Small intestine (tissue), 7 donors: ENCODE data around the gene ANAPC5. TPM values are rescaled to one million over a fixed set of nuclear protein-coding genes. Genes with fewer than 3 reads are reported as not detected.
A peak's percentile ranks its signal among the peaks of the same experiment; 100 is the strongest.
"Not testable (repeated sequence)": the region's sequence is repeated elsewhere in the genome, so short reads cannot be mapped to it uniquely, and the experiment has no call there.

Experiments used
- DNase-seq, 2 donors: peaks; one replicate each; pipeline versions ENCODE4 v3.0.0 to v3.0.0-alpha.2; 2013
- FAIRE-seq: peaks from 2 replicates; lab custom pipeline; 2012; peaks lifted over from hg19 to GRCh38; lab: Jason Lieb, UNC
- H3K27ac ChIP-seq, 3 donors: one replicate each; pipeline ENCODE4 v1.5.1; 2013; ENCODE audit warnings: low read length in 2 of 3, mild to moderate bottlenecking in 2 of 3, control low read depth in 1 of 3, inconsistent platforms in 1 of 3, low read depth in 1 of 3, moderate library complexity in 1 of 3
- H3K27me3 ChIP-seq, 3 donors: one replicate each; pipeline ENCODE4 v1.6.1; 2013; ENCODE audit warnings: low read length in 3 of 3, inconsistent platforms in 1 of 3; ENCODE audit not compliant: control insufficient read depth in 3 of 3, insufficient read depth in 3 of 3
- H3K36me3 ChIP-seq, 3 donors: one replicate each; pipeline ENCODE4 v1.6.1; 2013; ENCODE audit warnings: low read length in 3 of 3, inconsistent platforms in 1 of 3, low read depth in 1 of 3, mild to moderate bottlenecking in 1 of 3, moderate library complexity in 1 of 3; ENCODE audit not compliant: control insufficient read depth in 3 of 3, insufficient read depth in 2 of 3
- H3K4me1 ChIP-seq, 3 donors: one replicate each; pipeline ENCODE4 v1.6.1; 2013; ENCODE audit warnings: low read length in 2 of 3, inconsistent platforms in 1 of 3, low read depth in 1 of 3, mild to moderate bottlenecking in 1 of 3, moderate library complexity in 1 of 3; ENCODE audit not compliant: control insufficient read depth in 3 of 3, insufficient read depth in 2 of 3
- H3K4me3 ChIP-seq, 3 donors: one replicate each; pipeline ENCODE4 v1.5.1; 2013; ENCODE audit warnings: low read length in 3 of 3, control low read depth in 1 of 3, inconsistent platforms in 1 of 3, low read depth in 1 of 3, mild to moderate bottlenecking in 1 of 3, moderate library complexity in 1 of 3
- H3K9me3 ChIP-seq, 2 donors: one replicate each; pipeline ENCODE4 v1.6.1; 2013; ENCODE audit warnings: low read depth in 1 of 2, low read length in 1 of 2; ENCODE audit not compliant: control insufficient read depth in 2 of 2, insufficient read depth in 1 of 2
- WGBS, 3 donors: extraction: QIAGEN DNeasy Blood & Tissue Kit; methylation state at CpG; one replicate each; pipeline ENCODE4 v1.1.7; 2013; 5-methylcytosine and 5-hydroxymethylcytosine counted together
- polyA plus RNA-seq, 4 donors: library from polyadenylated mRNA; stranded (reverse) in 3 of 4; unstranded in 1 of 4; fragments of 200-250 nt in 3 of 4; fragments of 120-200 nt in 1 of 4; gene quantifications; one replicate each; pipeline versions ENCODE4 v1.2.1 to v1.2.3, GENCODE V29; 2013
- donor health status: healthy with polysubstance abuse.
- donor health status: control.
- donor health status: control.
- donor health status: Bipolar disorder and iron deficiency.
- donor health status: healthy.

The ANAPC5 gene
- polyA plus RNA-seq, 4 donors, result 65.4 to 135 (median 79.4) TPM

DNA sequence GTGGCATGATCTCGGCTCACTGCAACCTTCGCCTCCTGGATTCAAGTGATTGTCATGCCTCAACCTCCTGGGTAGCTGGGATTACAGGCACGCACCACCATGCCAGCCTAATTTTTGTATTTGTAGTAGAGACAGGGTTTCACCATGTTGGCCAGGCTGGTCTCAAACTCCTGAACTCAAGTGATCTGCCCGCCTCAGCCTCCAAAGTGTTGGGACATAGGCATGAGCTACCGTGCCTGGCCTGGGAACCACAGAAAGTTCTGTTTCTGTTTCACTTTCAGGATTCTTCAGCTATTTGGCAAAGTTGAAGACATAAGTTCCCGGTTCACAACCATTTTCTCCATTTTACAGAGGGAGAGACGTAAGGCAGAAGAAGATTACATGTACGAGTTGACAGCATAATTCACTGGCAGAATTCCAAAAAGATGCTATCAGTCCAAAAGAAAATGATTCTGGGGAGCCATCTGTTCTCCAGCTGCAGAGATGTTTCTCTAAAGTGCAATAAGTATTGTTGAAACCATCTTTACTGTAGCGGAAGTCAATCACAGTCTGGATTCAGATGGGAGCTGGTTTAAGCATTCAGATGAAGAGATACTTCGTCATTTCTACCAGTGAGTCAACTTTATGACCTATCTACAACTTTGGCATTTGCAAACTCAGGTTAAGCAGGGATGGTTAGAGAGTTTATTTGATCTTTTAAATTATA is 39.6 kb upstream of the ANAPC5 start:
- WGBS, 3 donors, result 34 to 38% (median 36%) methylated on average over 10 of the region's 10 CpGs
- peak; percentile 48 to 72 for DNase-seq
- no peaks in the 10 kb centered on the region for H3K9me3 ChIP-seq
- no peaks in the 10 kb centered on the region for H3K4me1 ChIP-seq
- H3K4me3 ChIP-seq, result no peak overlapping the region
- H3K27ac ChIP-seq, result peak overlapping the region; percentile 25 to 62 (median 48)
- no peaks in the 10 kb centered on the region for H3K27me3 ChIP-seq
- FAIRE-seq, result no peak
- H3K36me3 ChIP-seq, result peaks cover 0 to 2% (median 0%) of the 10 kb centered on the region in 3 donors

DNA sequence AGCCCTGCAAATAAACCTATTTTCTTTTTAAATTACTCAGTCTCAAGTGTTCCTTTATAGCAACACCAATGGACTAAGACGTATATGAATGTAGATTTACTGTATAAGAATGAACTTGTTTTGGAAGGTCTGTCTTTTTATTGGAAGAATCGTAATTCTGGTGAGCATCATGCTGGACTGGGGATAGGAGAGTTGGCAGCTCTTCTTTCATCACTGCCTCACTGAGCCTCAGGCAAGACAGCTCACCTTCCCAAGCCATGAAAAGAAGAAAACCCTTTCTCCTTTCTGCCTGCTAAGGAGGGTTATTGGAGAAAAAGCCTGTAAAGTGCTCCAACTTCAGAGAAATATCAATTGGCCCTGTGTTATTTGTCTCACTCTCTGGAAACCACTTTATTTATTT is 38.6 kb upstream of the ANAPC5 start:
- Histone ChIP-seq H3K4me3 (no peak overlapping the region), H3K36me3 (peaks cover 0 to 2% (median 0%) of the 10 kb centered on the region in 3 donors), H3K27me3 (no peaks in the 10 kb centered on the region), H3K27ac (no peak overlapping the region), H3K9me3 (no peaks in the 10 kb centered on the region), H3K4me1 (no peaks in the 10 kb centered on the region)
- WGBS, 3 donors, result 88 to 94% (median 90%) methylated on average over 2 of the region's 2 CpGs
- DNase-seq, result no peak
- no peak for FAIRE-seq

GRCh38 chr12:121388421-121388981 is 36.3 kb upstream of the ANAPC5 start:
- no peak for FAIRE-seq
- Histone ChIP-seq H3K27ac (no peak overlapping the region), H3K36me3 (no peaks in the 10 kb centered on the region), H3K9me3 (no peaks in the 10 kb centered on the region), H3K4me3 (no peak overlapping the region), H3K4me1 (peaks cover 0 to 2% (median 0%) of the 10 kb centered on the region in 3 donors), H3K27me3 (no peaks in the 10 kb centered on the region)
- DNase-seq, result no peak
- 70 to 78% (median 73%) methylated on average over 5 of the region's 5 CpGs for WGBS, 3 donors

DNA sequence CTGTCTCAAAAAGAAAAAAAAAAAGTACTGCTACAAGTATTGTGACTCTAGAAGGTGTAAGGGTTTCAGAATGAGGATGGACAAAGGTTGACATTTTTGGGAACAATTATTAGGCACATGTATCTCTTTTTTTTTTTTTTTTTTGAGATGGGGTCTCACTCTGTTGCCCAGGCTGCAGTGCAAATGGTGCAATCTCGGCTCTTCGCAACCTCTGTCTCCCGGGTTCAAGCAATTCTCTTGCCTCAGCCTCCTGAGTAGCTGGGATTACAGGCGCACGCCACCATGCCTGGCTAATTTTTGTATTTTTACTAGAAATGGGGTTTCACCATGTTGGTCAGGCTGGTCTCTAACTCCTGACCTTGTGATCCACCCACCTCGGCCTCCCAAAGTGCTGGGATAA is 32.7 kb upstream of the ANAPC5 start:
- FAIRE-seq, result not testable (repeated sequence)
- 74 to 75% (median 75%) methylated on average over 6 of the region's 6 CpGs for WGBS, 3 donors

GRCh38 chr12:121383601-121384021 is 31.4 kb upstream of the ANAPC5 start:
- 22 to 76% (median 44%) methylated on average over 9 of the region's 9 CpGs for WGBS, 3 donors
- H3K36me3 ChIP-seq, result no peaks in the 10 kb centered on the region
- H3K27me3 ChIP-seq, result no peaks in the 10 kb centered on the region
- H3K27ac ChIP-seq, result peak overlapping the region; percentile 24 to 69 (median 36)
- H3K9me3 ChIP-seq, result no peaks in the 10 kb centered on the region
- peaks cover 0 to 5% (median 0%) of the 10 kb centered on the region in 3 donors for H3K4me1 ChIP-seq
- DNase-seq (peak; percentile 61 to 82), FAIRE-seq (no peak)
- no peak overlapping the region for H3K4me3 ChIP-seq

More for the DNA sequence above, 32.7 kb upstream of the ANAPC5 start:
- not testable (repeated sequence) for H3K4me3 ChIP-seq, DNase-seq, H3K27ac ChIP-seq, H3K27me3 ChIP-seq, H3K4me1 ChIP-seq, H3K9me3 ChIP-seq, H3K36me3 ChIP-seq

GRCh38 chr12:121379945-121380344 is 27.7 kb upstream of the ANAPC5 start:
- no peaks in the 10 kb centered on the region for H3K9me3 ChIP-seq
- DNase-seq (no peak), FAIRE-seq (no peak)
- peaks cover 0 to 14% (median 0%) of the 10 kb centered on the region in 3 donors for H3K4me1 ChIP-seq
- H3K36me3 ChIP-seq, result no peaks in the 10 kb centered on the region
- H3K27me3 ChIP-seq, result no peaks in the 10 kb centered on the region
- H3K27ac ChIP-seq, result no peak overlapping the region
- WGBS, 3 donors, result 86 to 90% (median 89%) methylated on average over 10 of the region's 10 CpGs
- no peak overlapping the region for H3K4me3 ChIP-seq

DNA sequence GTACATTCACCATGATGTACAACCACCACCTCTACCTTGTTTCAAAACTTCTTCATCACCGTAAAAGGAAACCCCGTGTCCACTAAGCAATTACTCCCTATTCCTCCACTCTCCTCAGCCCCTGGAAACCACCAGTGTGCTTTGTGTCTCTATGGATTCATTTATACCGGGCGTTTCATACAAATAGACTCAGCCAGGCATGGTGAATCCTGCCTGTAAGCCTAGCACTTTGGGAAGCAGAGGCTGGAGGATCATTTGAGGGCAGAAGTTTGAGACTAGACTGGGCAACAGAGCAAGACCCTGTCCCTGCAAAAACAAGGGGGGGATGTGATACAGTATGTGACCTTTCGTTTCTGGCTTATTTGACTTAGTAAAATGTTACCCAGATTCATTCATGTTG is 26.5 kb upstream of the ANAPC5 start:
- DNase-seq (peak in 1 of 2 donors; percentile 7), FAIRE-seq (no peak)
- no peaks in the 10 kb centered on the region for H3K27me3 ChIP-seq
- no peak overlapping the region for H3K27ac ChIP-seq
- H3K9me3 ChIP-seq, result no peaks in the 10 kb centered on the region
- no peaks in the 10 kb centered on the region for H3K36me3 ChIP-seq
- H3K4me1 ChIP-seq, result peaks cover 0 to 14% (median 0%) of the 10 kb centered on the region in 3 donors
- WGBS, 3 donors, result 69 to 81% (median 69%) methylated on average over 5 of the region's 5 CpGs
- no peak overlapping the region for H3K4me3 ChIP-seq

- no peaks in the 10 kb centered on the region for H3K9me3 ChIP-seq
- no peaks in the 10 kb centered on the region for H3K36me3 ChIP-seq
- H3K27me3 ChIP-seq, result no peaks in the 10 kb centered on the region
- H3K4me3 ChIP-seq, result no peak overlapping the region
- H3K4me1 ChIP-seq, result peaks cover 0 to 9% (median 0%) of the 10 kb centered on the region in 3 donors
- no peak for FAIRE-seq
- WGBS, 3 donors, result 20 to 61% (median 44%) methylated on average over 8 of the region's 8 CpGs
- peak; percentile 40 to 65 for DNase-seq
- peak overlapping the region in 2 of 3 donors; percentile 38 to 50 for H3K27ac ChIP-seq
Observed at GRCh38 chr12:121376754-121377697, 24.8 kb upstream of the ANAPC5 start.
